Activated T-cell treated with anti-CD3 and anti-CD28 coated beads, Interleukin-2, amount 50 U/mL, for 1 hour (primary cell): ENCODE measurements around the gene ZNF284.
A peak's percentile ranks its signal among the peaks of the same experiment; 100 is the strongest.

ENCODE experiments used
- DNase-seq: peaks from one replicate; pipeline ENCODE4 v3.0.0-alpha.2; 2020

ZNF284 gene

DNA sequence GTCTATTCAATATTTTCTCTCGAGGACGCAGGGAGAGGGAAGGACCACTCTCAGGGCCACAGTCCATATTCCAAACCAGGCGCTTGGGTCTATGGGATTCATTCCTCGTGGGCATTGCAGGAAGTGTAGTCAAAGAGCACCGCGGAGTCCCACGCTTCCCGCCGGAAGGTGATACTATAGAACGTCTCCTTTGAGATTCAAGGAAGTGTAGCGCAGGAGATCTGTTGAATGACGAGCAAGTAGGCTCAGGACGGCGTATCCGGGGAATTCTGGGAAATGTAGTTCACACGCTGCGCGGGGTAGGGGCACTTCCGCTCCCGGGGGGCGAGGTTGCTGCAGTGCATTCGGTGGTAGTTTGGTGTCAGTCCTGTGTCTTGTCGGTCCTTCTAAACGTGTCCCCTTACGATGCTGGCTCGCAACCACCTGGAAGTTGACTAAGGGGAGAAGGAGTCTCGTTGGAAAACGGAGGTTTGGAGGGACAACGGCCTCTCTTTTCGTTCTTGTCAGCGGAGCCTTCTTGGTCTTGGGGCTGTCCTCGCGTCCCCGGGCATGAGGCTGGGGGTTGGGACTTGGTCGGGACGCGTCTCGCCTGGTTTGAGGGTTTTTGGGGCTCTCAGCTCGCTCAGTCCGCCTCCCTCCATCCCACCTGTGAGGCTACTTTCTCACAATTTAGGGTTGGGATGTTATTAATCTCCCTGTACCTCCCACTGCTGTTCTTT lies at the start of gene ZNF284:
Gene ZNF284, plus strand, starts transcription at position 336 of the 719 bp plus-strand sequence. CDS start 4,231 bp downstream, outside the sequence.
- DNase-seq = peak; percentile 78

DNA sequence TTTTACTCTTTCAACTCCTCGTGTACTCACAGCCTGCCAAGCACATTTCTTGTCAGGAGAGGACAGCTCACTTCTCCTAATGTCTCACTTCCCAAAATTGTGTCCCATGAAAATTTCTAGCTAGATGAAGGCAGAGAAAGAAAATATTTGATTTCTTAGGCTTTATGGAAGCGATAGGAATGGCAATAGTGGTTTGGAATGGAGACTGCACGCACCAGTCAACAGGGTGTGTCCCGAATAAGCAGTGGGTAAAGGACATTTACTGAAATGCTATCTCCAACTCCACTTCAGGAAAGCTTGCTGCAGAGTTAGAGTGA lies 47.1 kb upstream of the ZNF284 start:
- DNase-seq = no peak

DNA sequence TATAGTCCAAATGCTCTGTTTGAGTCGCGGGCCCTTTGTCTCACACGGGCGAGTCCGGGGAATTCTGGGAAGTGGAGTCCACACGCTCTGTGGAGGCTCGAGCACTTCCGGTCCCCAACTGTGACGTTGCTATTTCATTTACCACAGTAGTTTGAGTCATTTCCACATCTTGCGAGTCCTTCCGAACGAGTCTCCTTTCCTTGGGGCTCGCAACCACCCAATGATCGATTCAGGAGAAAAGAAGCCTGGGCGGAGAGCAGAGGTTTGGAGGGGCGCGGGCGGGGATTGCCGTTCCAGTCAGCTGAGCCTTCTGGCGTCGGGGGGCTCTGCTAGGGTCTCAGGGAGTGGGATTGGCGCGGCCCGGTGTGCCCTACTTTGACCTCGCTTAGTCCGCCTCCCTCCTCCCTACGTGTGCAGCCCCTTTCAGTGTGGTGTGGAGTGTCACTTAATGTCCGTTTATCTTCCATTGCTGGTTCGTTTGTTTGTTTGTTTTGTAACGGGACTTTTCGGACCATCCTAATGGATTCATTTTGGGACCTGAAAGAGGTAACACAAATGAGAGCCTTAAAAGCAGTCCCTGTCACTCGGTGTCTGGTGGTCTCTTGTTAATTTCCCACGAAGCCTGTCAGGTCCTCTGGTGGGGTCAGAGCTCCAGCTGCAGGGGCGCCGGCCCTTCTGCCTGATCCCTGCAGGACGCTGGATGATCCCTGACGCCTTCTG lies 46.6 kb upstream of the ZNF284 start, which contains the start of gene ZNF222:
Gene ZNF222, plus strand, starts transcription at position 163 of the 720 bp plus-strand sequence. Its CDS starts 58 bp downstream, at position 221.
- DNase-seq = peak; percentile 72

DNA sequence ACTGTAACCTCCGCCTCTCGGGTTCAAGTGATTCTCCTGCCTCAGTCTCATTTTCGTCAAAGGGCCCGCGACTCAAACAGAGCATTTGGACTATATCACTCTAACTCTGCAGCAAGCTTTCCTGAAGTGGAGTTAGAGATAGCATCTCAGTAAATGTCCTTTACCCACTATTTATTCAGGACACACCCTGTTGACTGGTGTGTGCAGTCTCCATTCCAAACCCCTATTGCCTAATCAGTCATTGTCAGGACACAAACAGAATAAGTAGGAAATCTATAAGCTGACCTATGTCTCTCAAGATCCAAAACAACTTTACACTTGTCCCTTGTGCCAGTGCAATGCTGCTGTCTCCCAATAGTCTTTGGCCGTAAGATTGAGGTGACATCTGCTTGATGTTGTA lies 45.3 kb upstream of the ZNF284 start:
- DNase-seq = no peak

DNA sequence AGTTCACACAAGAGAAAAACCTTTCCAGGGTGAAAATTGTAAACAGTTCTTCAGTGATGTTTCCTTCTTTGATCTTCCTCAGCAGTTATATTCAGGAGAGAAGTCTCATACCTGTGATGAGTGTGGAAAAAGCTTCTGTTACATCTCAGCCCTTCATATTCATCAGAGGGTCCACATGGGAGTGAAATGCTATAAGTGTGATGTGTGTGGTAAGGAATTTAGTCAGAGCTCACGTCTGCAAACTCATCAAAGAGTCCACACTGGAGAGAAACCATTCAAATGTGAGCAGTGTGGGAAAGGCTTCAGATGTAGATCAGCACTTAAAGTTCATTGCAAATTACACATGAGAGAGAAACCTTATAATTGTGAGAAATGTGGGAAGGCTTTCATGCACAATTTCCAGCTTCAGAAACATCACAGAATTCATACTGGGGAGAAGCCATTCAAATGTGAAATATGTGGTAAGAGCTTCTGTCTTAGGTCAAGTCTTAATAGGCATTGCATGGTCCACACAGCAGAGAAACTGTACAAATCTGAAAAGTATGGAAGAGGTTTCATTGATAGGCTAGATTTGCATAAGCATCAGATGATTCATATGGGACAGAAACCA lies 39.9 kb upstream of the ZNF284 start:
- no peak for DNase-seq

DNA sequence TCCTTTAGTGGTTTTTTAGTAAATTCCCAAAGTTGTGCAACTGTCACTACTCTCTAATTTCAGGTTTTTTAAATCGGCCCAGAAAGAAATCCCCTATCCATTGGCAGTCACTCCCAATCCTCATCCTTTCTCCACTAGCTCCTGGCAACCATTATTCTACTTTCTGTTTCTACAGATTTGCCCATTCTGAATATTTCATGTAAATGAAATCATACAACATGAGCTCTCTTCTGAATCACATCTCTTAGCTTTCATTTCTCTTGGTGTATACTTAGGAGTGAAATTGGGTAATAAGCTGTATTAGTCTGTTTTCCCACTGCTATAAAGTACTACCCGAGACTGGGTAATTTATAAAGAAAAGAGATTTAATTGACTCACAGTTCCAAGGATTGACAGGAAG lies 29.8 kb upstream of the ZNF284 start:
- no peak for DNase-seq

DNA sequence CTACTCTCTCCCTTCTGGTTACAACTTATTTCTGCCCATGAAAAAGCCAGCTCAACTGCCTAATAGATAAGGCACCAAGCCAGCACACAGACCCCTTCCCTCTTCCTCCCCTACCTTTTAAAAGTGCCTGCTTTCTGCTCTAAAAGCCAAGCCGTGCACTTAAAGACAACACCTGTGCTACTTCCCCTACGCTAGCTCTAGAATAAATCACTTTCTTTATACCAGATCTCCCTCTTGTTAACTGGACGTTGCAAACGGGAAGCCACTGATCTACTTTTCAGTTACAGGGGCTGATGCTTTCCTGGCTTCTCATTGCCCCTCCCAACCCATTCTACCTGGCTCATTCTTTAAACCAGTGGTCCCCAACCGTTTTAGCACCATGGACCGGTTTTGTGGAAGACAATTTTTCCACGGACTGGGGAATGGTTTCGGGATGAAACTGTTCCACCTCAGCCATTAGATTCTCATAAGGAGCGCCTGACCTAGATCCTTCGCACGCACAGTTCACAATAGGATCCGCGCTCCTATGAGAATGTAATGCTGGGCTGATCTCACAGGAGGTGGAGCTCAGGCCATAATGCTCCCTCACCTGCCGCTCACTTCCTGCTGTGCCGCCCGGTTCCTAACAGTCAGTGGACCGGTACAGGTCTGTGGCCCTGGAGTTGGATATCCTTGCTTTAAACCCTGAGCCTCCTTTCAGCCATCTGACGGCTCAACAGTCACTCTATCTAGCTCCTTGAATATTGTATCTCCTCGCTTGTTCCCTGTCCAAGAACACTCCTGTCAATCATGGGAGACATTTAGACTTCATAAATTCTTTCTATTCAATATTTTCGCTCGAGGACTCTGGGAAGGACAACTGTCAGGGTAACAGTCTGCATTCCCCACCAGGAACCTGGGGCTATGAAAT lies 21.0 kb upstream of the ZNF284 start:
- peak; percentile 31 for DNase-seq

DNA sequence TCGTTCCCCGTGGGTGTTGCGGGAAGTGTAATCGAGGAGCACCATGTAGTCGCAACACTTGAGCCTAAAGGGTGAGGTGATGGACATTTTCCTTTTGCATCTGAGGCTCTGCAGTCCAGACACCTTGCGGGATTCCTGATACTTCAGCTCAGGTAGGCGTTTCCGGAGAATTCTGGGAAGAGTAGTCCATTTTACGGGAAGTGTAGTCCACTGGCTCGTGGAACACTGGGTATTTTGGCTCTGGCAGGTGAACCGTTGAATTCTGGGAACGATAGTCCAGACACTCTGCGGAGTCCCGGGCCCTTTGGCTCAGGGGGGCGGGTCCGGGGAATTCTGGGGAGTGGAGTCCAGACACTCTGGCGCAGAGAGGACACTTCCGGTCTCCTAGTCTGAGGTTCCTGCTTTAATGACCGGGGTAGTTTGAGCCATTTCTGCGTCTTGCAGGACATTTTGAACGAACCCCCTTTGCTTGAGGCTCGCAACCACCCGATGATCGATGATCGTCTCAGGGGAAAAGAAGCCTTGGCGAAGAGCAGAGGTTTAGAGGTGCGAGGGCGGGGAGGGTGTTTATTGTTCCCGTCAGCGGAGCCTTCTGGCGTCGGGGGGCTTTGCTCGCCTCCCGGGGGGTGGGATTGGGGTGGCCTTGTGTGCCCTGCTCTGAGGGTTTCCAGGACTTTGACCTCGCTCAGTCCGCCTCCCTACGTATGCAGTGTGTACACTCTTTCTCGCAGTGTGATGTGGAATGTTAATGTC lies 20.1 kb upstream of the ZNF284 start, which contains the start of gene ZNF223:
Gene ZNF223, plus strand, starts transcription at position 387 of the 753 bp plus-strand sequence. CDS start 3,141 bp downstream, outside the sequence.
- peak; percentile 67 for DNase-seq

DNA sequence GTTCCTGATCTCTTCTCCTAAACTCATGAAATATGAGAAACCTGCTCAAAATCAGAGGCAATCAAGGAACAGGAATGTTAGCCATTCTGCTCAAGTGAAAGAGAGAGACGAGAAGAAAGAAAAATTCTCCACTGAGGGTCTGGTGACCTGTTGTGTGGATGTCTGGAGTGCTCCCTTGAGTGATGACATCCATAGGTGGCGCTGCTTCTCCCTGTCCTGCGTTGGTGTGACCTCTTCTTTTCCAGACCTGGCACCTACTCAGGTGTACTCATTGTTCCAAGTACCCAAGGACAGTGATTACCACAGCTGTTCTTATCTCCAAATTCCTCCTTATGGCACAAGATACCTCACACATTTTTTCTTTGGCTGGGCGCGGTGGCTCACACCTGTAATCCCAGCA lies 16.1 kb upstream of the ZNF284 start:
- no peak for DNase-seq

DNA sequence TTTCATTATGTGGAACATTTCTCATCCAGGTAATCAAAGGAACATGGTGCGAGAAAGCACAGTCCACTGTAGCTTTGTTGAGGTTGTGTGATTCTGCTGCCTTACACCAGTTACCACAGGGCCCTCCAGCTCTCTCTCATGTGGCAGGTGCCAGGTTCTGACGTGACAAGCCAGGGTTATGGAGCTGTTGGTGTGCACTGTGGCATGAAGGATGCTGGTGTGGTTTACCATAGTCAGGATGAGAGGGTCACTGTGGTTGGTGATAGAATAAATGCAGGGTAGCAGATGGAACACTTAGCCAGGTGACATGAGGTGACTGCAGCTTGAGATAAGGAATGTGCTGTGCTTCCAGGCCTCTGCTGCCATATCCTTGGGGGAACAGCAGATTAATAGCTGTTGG lies 12.7 kb upstream of the ZNF284 start:
- no peak for DNase-seq

DNA sequence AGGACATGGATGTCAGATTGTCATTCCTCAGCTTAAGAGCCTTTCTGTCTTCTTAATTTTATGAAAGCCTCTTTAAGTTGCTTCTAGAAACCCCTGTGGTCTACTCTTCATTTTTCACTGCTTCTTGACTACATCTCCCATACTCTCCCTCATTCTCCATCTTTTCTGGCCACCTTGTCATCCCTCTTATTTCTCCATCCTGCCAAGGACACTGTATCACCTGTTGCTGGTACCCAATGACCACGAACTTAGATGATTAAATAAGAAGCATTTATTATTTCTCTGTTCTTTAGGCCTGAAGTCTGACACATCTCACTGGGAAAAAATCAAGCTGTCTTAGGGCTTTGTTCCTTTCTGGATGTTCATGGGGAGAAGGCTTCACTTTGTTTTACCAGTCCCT lies 10.9 kb upstream of the ZNF284 start:
- DNase-seq = no peak

DNA sequence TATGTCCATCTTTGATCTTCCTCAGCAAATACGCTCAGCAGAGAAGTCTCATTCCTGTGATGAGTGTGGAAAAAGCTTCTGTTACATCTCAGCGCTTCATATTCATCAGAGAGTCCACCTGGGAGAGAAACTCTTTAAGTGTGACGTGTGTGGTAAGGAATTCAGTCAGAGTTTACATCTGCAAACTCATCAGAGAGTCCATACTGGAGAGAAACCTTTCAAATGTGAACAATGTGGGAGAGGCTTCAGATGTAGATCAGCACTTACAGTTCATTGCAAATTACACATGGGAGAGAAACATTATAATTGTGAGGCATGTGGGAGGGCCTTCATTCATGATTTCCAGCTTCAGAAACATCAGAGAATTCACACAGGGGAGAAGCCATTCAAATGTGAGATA lies 5.7 kb upstream of the ZNF284 start:
- no peak for DNase-seq

DNA sequence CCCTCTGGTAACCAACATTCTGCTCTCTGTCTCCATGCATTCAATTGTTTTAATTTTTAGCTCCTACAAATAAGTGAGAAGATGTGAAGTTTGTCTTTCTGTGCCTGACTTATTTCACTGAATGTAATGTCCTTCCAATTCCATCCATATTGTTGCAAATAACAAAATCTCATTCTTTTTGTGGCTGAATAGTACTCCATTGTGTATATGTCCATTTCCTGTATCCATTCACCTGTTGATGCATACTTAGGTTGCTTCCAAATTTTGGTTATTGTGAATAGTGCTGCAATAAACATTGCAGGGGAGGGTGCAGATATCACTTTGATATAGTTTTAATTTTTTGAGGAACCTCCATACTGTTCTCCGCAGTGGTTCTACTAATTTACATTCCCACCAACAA lies 2.5 kb upstream of the ZNF284 start:
- no peak for DNase-seq

DNA sequence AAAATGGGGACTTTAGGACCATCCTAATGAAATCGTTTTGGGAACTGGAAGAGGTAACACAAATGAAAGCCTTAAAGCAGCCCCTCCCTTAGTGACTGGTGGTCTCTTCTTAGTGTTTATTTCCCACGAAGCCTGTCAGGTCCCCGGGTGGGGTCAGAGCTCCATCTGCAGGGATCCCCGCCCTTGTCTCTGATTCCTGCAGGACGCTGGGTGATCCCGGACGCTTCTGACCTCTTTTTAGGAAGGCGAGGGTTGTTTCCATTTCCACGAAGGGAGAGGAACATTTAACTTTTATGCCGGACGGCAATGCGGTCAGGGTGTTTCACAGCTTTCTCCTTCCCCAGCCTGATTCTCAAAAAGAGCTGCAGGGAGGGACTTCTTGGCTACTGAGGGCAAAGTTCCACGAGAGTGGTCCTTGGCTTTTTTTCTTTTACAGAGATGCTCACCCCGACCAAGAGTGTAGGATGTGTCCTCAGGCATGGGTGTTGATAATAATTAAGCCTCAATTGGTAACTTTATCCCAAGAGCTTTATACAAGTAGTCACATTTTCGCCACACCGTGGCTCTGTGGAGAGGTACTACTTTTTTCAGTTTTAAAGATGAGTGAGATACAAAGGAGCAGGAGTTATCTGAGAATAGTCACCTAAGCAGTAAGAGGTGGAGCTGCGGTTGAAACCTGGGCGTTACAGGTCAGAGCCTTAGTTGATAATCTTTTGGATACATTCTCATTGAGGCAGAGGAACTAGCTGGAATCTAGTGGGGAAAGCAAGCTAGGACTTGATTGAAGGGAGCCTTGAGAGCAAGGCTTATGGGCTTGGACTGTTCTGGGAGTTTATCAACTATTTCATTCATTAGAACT lies 813 bp downstream of the ZNF284 start:
- DNase-seq = no peak

DNA sequence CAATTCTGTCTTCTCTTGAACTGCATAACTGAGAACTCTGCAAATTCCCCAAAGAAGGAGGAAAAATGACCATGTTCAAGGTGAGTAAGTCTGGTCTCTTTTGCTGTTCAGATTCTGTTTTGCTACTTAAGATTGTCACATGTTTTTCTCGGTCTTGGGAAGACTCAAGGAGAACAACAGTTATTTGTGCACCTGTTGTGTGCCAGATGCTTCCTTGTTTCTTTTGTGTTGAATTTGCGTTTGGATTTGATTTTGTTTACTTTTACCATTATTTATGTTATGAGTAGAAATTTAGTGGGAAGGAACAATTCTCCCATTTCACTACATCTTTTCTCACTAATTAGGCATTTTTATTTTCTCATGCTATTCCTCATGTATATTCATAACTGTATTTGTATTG lies 4.4 kb downstream of the ZNF284 start:
- no peak for DNase-seq

DNA sequence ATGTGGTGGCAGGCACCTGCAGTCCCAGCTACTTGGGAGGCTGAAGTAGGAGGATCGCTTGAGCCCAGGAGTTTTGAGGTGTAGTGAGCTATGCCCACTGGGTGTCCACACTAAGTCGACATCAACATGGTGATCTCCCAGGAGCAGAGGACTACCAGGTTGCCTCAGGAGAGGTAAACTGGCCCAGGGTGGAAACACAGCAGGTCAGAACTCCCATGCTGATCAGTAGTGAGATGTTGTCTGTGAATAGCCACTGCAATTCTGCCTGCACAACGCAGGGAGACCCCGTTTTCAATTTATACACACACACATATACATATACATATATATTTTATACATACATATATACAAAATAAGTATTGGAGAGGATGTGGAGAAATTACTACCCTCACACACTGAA lies 20.1 kb downstream of the ZNF284 start:
- no peak for DNase-seq

DNA sequence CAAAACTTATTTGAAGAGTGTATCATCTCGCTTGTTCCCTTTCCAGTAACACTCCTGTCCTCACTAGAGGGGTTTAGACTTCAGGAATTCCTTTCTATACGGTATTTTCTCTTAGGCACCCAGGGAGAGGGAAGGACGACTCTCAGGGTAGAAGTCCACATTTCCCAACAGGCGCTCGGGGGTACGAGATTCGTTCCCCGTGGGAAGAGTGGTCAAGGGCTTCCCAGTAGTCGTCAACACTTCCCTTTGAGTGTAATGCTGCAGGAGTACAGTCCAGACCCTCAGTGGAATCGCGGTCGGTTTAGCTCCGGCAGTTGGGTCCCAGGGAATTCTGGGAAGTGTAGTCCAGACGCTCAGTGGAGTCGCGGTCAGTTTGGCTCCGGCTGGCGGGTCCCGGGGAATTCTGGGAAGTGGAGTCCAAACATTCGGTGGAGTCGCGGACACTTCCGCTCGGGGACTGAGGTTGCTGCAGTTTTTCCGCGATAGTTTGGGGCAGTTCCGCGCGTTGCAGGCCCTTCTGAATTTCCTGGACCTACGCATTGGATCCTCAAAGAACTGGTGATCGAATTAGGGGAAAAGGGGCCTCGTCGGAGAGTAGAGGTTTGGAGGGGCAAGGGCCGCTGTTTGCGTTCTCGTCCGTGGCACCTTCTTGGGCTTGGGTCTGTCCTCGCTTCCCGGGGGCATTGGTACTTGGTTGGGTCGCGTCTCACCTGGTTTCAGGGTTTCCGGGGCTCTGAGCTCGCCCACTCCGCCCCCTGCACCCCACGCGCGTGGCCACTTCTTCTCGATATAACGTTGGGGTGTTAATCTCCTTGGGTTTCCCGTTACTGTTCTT lies 22.2 kb downstream of the ZNF284 start, which contains the start of gene ZNF224:
Gene ZNF224, plus strand, starts transcription at position 431 of the 835 bp plus-strand sequence. CDS start 3,513 bp downstream, outside the sequence.
- DNase-seq = peak; percentile 74

DNA sequence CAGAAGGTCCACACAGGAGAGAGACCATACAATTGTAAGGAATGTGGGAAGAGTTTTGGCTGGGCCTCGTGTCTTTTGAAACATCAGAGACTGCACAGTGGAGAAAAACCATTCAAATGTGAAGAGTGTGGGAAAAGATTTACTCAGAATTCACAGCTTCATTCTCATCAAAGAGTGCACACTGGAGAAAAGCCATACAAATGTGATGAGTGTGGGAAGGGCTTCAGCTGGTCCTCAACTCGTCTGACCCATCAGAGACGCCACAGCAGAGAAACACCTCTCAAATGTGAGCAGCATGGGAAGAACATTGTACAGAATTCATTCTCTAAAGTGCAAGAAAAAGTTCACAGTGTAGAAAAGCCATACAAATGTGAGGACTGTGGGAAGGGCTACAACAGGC lies 35.8 kb downstream of the ZNF284 start:
- no peak for DNase-seq

DNA sequence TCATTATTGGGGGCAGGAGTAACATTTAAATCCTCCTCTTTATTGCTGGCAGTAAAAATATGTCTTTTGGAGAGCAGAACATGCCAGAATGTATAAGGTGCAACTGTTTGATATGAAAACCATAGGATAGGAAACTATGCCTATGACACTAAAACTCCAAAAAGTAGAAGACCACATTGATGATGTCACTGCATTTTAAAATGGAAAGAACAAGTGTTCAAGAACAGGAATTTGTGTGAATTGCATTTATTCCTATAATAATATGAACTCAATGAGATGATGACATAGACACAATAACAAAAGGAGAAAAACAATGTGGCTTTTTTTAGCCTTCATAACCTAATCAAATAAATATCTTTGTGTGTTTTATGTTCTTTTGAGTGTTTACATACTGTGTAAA lies 37.5 kb downstream of the ZNF284 start:
- no peak for DNase-seq

DNA sequence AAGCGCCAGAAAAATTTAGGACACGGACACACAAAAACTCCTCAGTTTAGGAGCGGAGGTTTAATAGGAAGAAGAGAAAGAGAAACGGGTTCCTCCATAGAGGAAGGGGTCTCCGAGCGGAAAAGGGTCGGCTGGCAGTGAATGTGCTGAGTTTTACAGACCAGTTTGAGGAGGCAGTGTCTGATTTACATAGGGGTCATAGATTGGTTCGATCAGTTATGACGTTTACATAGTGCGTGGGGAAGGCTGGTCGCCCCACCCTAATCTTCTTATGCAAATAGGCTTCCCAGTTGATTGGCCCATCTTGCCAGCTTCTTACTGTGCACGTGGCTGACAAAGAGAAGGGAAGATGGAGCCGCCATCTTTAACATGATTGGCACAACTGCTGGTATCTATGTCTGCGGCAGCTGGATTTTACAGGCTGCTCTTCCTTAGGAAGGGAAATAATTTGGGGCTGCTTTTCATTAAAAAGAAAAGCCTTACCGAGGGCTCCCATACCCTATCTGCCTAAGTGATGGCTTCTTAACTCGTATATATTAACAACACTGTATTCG lies 40.0 kb downstream of the ZNF284 start:
- no peak for DNase-seq
